H1 (cell line): Measurements from ENCODE around the gene PAQR8. TPM values are rescaled to one million over a fixed set of nuclear protein-coding genes. Genes with fewer than 3 reads are reported as not detected.

ENCODE experiments used
- CTCF ChIA-PET: fragments of 300-600 bp; sonication (Branson Sonifier 250); formaldehyde crosslinking; loops from one replicate; lab custom pipeline; 2021; ENCODE audit not compliant: partially characterized antibody; lab: Charles Lee
- POLR2A ChIA-PET: fragments of 300-600 bp; sonication (Branson Sonifier 250); formaldehyde crosslinking; loops from one replicate; lab custom pipeline; 2021; ENCODE audit warnings: inconsistent platforms; ENCODE audit not compliant: partially characterized antibody; lab: Charles Lee
- DNase-seq, 2 experiments: peaks; one replicate each; pipeline versions ENCODE4 v3.0.0 to v3.0.0-alpha.2; 2010 to 2022; ENCODE audit warnings: low spot score in 2 of 2, low read depth in 1 of 2, mixed read lengths in 1 of 2
- FAIRE-seq: peaks from 2 replicates; lab custom pipeline; 2011; peaks lifted over from hg19 to GRCh38; lab: Jason Lieb, UNC
- H2AFZ ChIP-seq: 2 replicates; pipeline ENCODE4 v1.8.1; 2012; ENCODE audit warnings: low read length, inconsistent platforms
- H2AK5ac ChIP-seq: 2 replicates; pipeline ENCODE4 v1.6.1; 2013; ENCODE audit warnings: low read depth, low read length
- H2BK120ac ChIP-seq: replicated peaks from 2 replicates; pipeline ENCODE3; 2013; ENCODE audit warnings: low read depth, low read length, inconsistent platforms
- H2BK12ac ChIP-seq: 2 replicates; pipeline ENCODE4 v1.6.1; 2013; ENCODE audit warnings: low read depth, low read length
- H2BK15ac ChIP-seq: 2 replicates; pipeline ENCODE4 v1.6.1; 2013; ENCODE audit warnings: low read length
- H2BK20ac ChIP-seq: 2 replicates; pipeline ENCODE4 v1.6.1; 2013; ENCODE audit warnings: low read length
- H2BK5ac ChIP-seq: 2 replicates; pipeline ENCODE4 v1.6.1; 2013; ENCODE audit warnings: low read depth, low read length
- H3K14ac ChIP-seq: 2 replicates; pipeline ENCODE4 v1.6.1; 2013; ENCODE audit warnings: inconsistent platforms; ENCODE audit not compliant: insufficient read length
- H3K18ac ChIP-seq: 2 replicates; pipeline ENCODE4 v1.6.1; 2013; ENCODE audit warnings: low read length; ENCODE audit errors: extremely low read depth
- H3K23ac ChIP-seq: 2 replicates; pipeline ENCODE4 v1.6.1; 2013; ENCODE audit warnings: inconsistent platforms; ENCODE audit not compliant: insufficient read length
- H3K23me2 ChIP-seq: 2 replicates; pipeline ENCODE4 v1.6.1; 2013; ENCODE audit warnings: low read depth, low read length
- H3K27ac ChIP-seq: 2 replicates; pipeline ENCODE4 v1.6.1; 2011; ENCODE audit warnings: low read depth, low read length, inconsistent platforms
- H3K27me3 ChIP-seq, 4 experiments: replicated peaks in 1 of 4; 1 replicate in 1 of 4; 2 replicates in 3 of 4; pipeline versions ENCODE4 v1.6.1 to v1.8.1; 2011 to 2013; ENCODE audit warnings: low read length in 3 of 4, mild to moderate bottlenecking in 3 of 4, inconsistent platforms in 2 of 4, mixed read lengths in 2 of 4, moderate library complexity in 1 of 4; ENCODE audit not compliant: control insufficient read depth in 3 of 4, insufficient read depth in 3 of 4; ENCODE audit errors: extremely low read depth in 1 of 4
- H3K36me3 ChIP-seq, 4 experiments: 2 replicates each; pipeline versions ENCODE4 v1.6.1 to v1.8.1; 2011 to 2013; ENCODE audit warnings: mild to moderate bottlenecking in 4 of 4, low read length in 3 of 4, moderate library complexity in 2 of 4, control low read depth in 1 of 4, inconsistent platforms in 1 of 4; ENCODE audit not compliant: insufficient read depth in 4 of 4, control insufficient read depth in 2 of 4
- H3K4ac ChIP-seq: replicated peaks from 2 replicates; pipeline ENCODE3; 2013; ENCODE audit warnings: low read length, low read depth, mixed read lengths, inconsistent platforms; ENCODE audit not compliant: insufficient read length
- H3K4me1 ChIP-seq, 4 experiments: replicated peaks in 1 of 4; 1 replicate in 1 of 4; 2 replicates in 3 of 4; pipeline versions ENCODE4 v1.6.1 to v1.8.1; 2011 to 2013; ENCODE audit warnings: low read length in 3 of 4, inconsistent platforms in 2 of 4, mixed read lengths in 1 of 4; ENCODE audit not compliant: insufficient read depth in 4 of 4, control insufficient read depth in 3 of 4
- H3K4me2 ChIP-seq, 2 experiments: 2 replicates each; pipeline versions ENCODE4 v1.6.1 to v1.8.1; 2011 to 2013; ENCODE audit warnings: low read depth in 2 of 2, low read length in 2 of 2, control low read depth in 1 of 2, inconsistent platforms in 1 of 2, mild to moderate bottlenecking in 1 of 2; ENCODE audit not compliant: insufficient read depth in 1 of 2
- H3K4me3 ChIP-seq, 4 experiments: fragments of 200-600, 300-600 bp in 1 of 4; sonication (generic), shearing (Covaris generic), sonication (Bioruptor Twin) in 1 of 4; 2 replicates each; pipeline versions ENCODE4 v1.5.1 to v1.8.1; 2011 to 2016; ENCODE audit warnings: low read length in 4 of 4, low read depth in 3 of 4, control low read depth in 2 of 4, inconsistent platforms in 2 of 4, mild to moderate bottlenecking in 2 of 4, mixed read lengths in 1 of 4, moderate library complexity in 1 of 4; ENCODE audit not compliant: insufficient read depth in 2 of 4; ENCODE audit errors: extremely low read depth in 1 of 4
- H3K56ac ChIP-seq: replicated peaks from 2 replicates; pipeline ENCODE3; 2013; ENCODE audit warnings: low read depth, mild to moderate bottlenecking, mixed read lengths, low read length, inconsistent platforms; ENCODE audit not compliant: insufficient read length
- H3K79me1 ChIP-seq: 2 replicates; pipeline ENCODE4 v1.6.1; 2013; ENCODE audit warnings: low read depth, low read length, control low read depth
- H3K79me2 ChIP-seq, 2 experiments: 2 replicates each; pipeline versions ENCODE4 v1.6.1 to v1.8.1; 2012 to 2013; ENCODE audit warnings: low read length in 2 of 2, mild to moderate bottlenecking in 2 of 2, inconsistent platforms in 1 of 2; ENCODE audit not compliant: insufficient read depth in 2 of 2, control insufficient read depth in 1 of 2
- H3K9ac ChIP-seq, 4 experiments: replicated peaks in 1 of 4; 1 replicate in 1 of 4; 2 replicates in 3 of 4; pipeline versions ENCODE4 v1.6.1 to v1.8.1; 2011 to 2013; ENCODE audit warnings: low read depth in 3 of 4, low read length in 3 of 4, control low read depth in 2 of 4, mild to moderate bottlenecking in 2 of 4, moderate library complexity in 2 of 4, inconsistent platforms in 1 of 4; ENCODE audit errors: extremely low read depth in 1 of 4
- H3K9me3 ChIP-seq, 2 experiments: 2 replicates each; pipeline versions ENCODE4 v1.6.1 to v1.8.1; 2012 to 2013; ENCODE audit warnings: mild to moderate bottlenecking in 2 of 2, moderate library complexity in 2 of 2, control low read depth in 1 of 2, inconsistent platforms in 1 of 2, low read depth in 1 of 2, low read length in 1 of 2, mixed read lengths in 1 of 2; ENCODE audit not compliant: insufficient read depth in 2 of 2
- H4K20me1 ChIP-seq, 2 experiments: replicated peaks in 1 of 2; 2 replicates each; pipeline versions ENCODE3 to v1.8.1; 2011 to 2013; ENCODE audit warnings: inconsistent platforms in 2 of 2, low read length in 2 of 2, mild to moderate bottlenecking in 1 of 2; ENCODE audit not compliant: insufficient read depth in 2 of 2, control insufficient read depth in 1 of 2
- H4K5ac ChIP-seq: 2 replicates; pipeline ENCODE4 v1.6.1; 2013; ENCODE audit warnings: low read length, low read depth, mixed read lengths, inconsistent platforms; ENCODE audit not compliant: insufficient read length
- H4K8ac ChIP-seq: 2 replicates; pipeline ENCODE4 v1.8.0; 2013; ENCODE audit warnings: mild to moderate bottlenecking, moderate library complexity, low read length, inconsistent platforms; ENCODE audit not compliant: insufficient read depth; ENCODE audit errors: extremely low read depth
- H4K91ac ChIP-seq: replicated peaks from 2 replicates; pipeline ENCODE3; 2013; ENCODE audit warnings: low read length, mixed read lengths, inconsistent platforms; ENCODE audit not compliant: insufficient read length
- ASH2L ChIP-seq: fragments of 200-600, 300-600 bp; sonication (generic); IDR thresholded peaks from one replicate; pipeline ENCODE4 v1.7.1; 2017; ENCODE audit warnings: low read length
- BACH1 ChIP-seq: IDR thresholded peaks from 2 replicates; pipeline ENCODE4 v1.6.1; 2012; ENCODE audit warnings: low read length, improper control_type of control experiment
- CBX5 ChIP-seq: fragments of 300-800, 300-1000 bp; sonication (generic); IDR thresholded peaks from 2 replicates; pipeline ENCODE4 v1.7.1; 2016; ENCODE audit warnings: antibody characterized with exemption, low read length, low read depth
- EP300 ChIP-seq, 2 experiments: IDR thresholded peaks; 1 replicate in 1 of 2; 2 replicates in 1 of 2; pipeline ENCODE4 v1.6.1; 2011 to 2012; ENCODE audit warnings: low read depth in 2 of 2, low read length in 2 of 2, mild to moderate bottlenecking in 2 of 2, borderline replicate concordance in 1 of 2, inconsistent platforms in 1 of 2, moderate library complexity in 1 of 2
- POLR2A ChIP-seq, 2 experiments: IDR thresholded peaks; 1 replicate in 1 of 2; 2 replicates in 1 of 2; pipeline ENCODE4 v1.6.1; 2011; ENCODE audit warnings: low read depth in 2 of 2, low read length in 2 of 2, mild to moderate bottlenecking in 2 of 2; ENCODE audit errors: control extremely low read depth in 1 of 2
- RFX5 ChIP-seq: IDR thresholded peaks from 2 replicates; pipeline ENCODE4 v1.6.1; 2011; ENCODE audit warnings: low read depth, low read length, improper control_type of control experiment, borderline replicate concordance
- SIN3A ChIP-seq, 2 experiments: IDR thresholded peaks in 1 of 2; conservative IDR thresholded peaks in 1 of 2; 2 replicates each; pipeline ENCODE4 v1.6.1; 2011 to 2012; ENCODE audit warnings: low read length in 2 of 2, improper control_type of control experiment in 1 of 2, low read depth in 1 of 2, mild to moderate bottlenecking in 1 of 2
- USF2 ChIP-seq: IDR thresholded peaks from 2 replicates; pipeline ENCODE4 v1.6.1; 2011; ENCODE audit warnings: low read length, improper control_type of control experiment
- WGBS, 2 experiments: shearing (Covaris generic) in 1 of 2; methylation state at CpG; one replicate each; pipeline versions ENCODE4 v1.1.6 to v1.1.7; 2013 to 2015; ENCODE audit warnings: low lambda C conversion rate in 2 of 2, mixed read lengths in 2 of 2, inconsistent platforms in 1 of 2, low coverage in 1 of 2, missing lambda C conversion rate in 1 of 2; ENCODE audit not compliant: insufficient replicate concordance in 2 of 2, insufficient coverage in 1 of 2, insufficient read length in 1 of 2; ENCODE audit errors: extremely low coverage in 1 of 2, missing lambda C conversion rate in 1 of 2; 5-methylcytosine and 5-hydroxymethylcytosine counted together
- polyA plus RNA-seq, 7 experiments: library from polyadenylated mRNA; depleted of rRNA in 3 of 7; stranded (reverse) in 5 of 7; unstranded in 2 of 7; fragments of >200 nt in 5 of 7; fragments of 200-250 nt in 2 of 7; gene quantifications; 1 replicate in 5 of 7; 2 replicates in 1 of 7; 4 replicates in 1 of 7; pipeline versions ENCODE4 v1.2.1 to v1.2.3, GENCODE V29; 2011 to 2013; ENCODE audit warnings: missing spikeins in 2 of 7, mixed read lengths in 2 of 7
- total RNA-seq: library from RNA; stranded (reverse); fragmentation: NEBNext Ultra II Directional; extraction: Animal tissue kit (Norgen Biotek cat#: 25700); gene quantifications from 2 replicates; pipeline ENCODE4 v1.2.1, GENCODE V29; 2021

PAQR8 gene
- total and polyA plus RNA-seq, 2 of the 8 experiments (the other 6 are each of a cell fraction or from before 2014, with no cell fraction given): 7.6 to 9.6 TPM

DNA sequence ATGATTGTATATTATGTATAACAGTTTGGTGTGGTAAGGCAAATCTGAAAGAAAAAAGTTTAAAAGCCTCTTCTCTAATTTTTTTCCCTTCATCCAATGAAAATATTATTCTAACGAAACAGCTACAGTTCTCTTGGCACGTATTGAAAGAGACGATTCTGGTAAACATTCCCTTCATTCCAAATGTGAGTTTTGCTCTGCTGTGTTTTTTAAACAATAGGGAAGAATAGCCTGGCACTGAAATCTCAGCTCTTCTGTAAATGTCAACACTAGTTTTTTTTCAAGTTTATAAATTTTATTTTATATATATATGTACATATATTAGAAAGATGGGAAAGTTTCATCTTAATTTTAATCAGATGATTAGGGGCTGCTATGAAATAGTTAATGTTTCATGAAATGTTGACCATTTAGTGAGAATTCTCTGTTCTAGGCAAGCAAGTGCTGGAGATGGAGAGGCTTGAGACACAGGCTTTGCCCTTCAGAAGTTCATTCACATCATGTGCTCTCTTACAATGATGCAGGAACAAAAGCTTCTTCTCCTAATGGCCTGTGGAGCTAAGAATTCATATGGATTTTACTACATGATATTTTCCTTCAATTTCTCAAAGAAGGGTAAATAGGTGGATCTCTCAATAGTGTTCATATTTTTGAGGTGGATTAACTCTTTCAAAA, 4.1 kb downstream of the PAQR8 start:
- no peak overlapping the region for H2AK5ac ChIP-seq
- H4K5ac ChIP-seq: no peak overlapping the region
- CTCF ChIA-PET: interaction anchor here (1.1 to 2.2 kb wide), 3 partner anchors 34 to 80 kb away, joined by 3 to 8 read pairs (median 7); no protein-coding TSS in a partner anchor
- no peak overlapping the region for H2AFZ ChIP-seq
- no peaks in the 10 kb centered on the region for H3K36me3 ChIP-seq
- no peak overlapping the region for H3K56ac ChIP-seq
- H2BK120ac ChIP-seq: no peak overlapping the region
- TF ChIP-seq POLR2A (IDR thresholded peaks at IDR 0.05; ENCODE audit: control extremely low read depth in 1 of 2, low read depth in 2 of 2, low read length in 2 of 2) (no peak), USF2 (no peak), BACH1 (no peak), CBX5 (no peak), SIN3A (conservative IDR thresholded peaks at IDR 0.05 in 1 of 2, IDR thresholded peaks at IDR 0.05 in 1 of 2; ENCODE audit: low read depth in 1 of 2, low read length in 2 of 2) (no peak), RFX5 (no peak), ASH2L (no peak), EP300 (IDR thresholded peaks at IDR 0.05; ENCODE audit: borderline replicate concordance in 1 of 2, low read depth in 2 of 2, low read length in 2 of 2) (no peak)
- no peaks in the 10 kb centered on the region for H3K9me3 ChIP-seq
- H4K8ac ChIP-seq: no peak overlapping the region
- peaks cover 0 to 4% of the 10 kb centered on the region in 2 experiments for H4K20me1 ChIP-seq
- H3K4me1 ChIP-seq: peaks cover 2 to 10% (median 9%) of the 10 kb centered on the region in 4 experiments
- H3K79me2 ChIP-seq: peaks cover 0 to 8% of the 10 kb centered on the region in 2 experiments; a peak in 1 of 4 replicates
- no peak overlapping the region for H4K91ac ChIP-seq
- no peak overlapping the region for H2BK15ac ChIP-seq
- no peak overlapping the region for H3K4ac ChIP-seq
- H3K27me3 ChIP-seq: peaks cover 0 to 11% (median 2%) of the 10 kb centered on the region in 4 experiments; a peak in 5 of 7 replicates
- WGBS, 2 experiments: 86% methylated on average over 3 of the region's 3 CpGs; no CpG with 5 or more reads in 1 of the 2 experiments
- H3K9ac ChIP-seq: no peak overlapping the region
- H3K23me2 ChIP-seq: peaks cover 9% of the 10 kb centered on the region; the same call in 1 of the 2 replicates
- no peak overlapping the region for H2BK5ac ChIP-seq
- H3K27ac ChIP-seq: no peak overlapping the region
- H3K23ac ChIP-seq: no peak overlapping the region
- no peak overlapping the region for H3K14ac ChIP-seq
- POLR2A ChIA-PET: interaction anchor here (0.9 kb wide), 1 partner anchor 87 kb away, joined by 3 read pairs; no protein-coding TSS in a partner anchor
- no peak overlapping the region for H2BK12ac ChIP-seq
- no peak overlapping the region for H3K4me3 ChIP-seq
- no peak overlapping the region for H3K18ac ChIP-seq
- FAIRE-seq (no peak), DNase-seq (no peak)
- H3K4me2 ChIP-seq: no peak overlapping the region
- no peak overlapping the region for H2BK20ac ChIP-seq
- no peaks in the 10 kb centered on the region; the same call in 1 of the 2 replicates for H3K79me1 ChIP-seq
